ENCODE data around the gene ACOX2.

ACOX2 gene

GRCh38 chr3:58536501-58537411, at the start of gene ACOX2:
Gene ACOX2, minus strand, starts transcription at chr3:58537190. Its CDS starts 2,084 bp downstream, at chr3:58535106.
- DNase-seq, result no peak

GRCh38 chr3:58585994-58586393, 49.0 kb upstream of the ACOX2 start:
- DNase-seq, result no peak

- peak; percentile 33 for DNase-seq
These were observed 48.2 kb upstream of the ACOX2 start for GRCh38 chr3:58585005-58585786.

- DNase-seq, result no peak
These were observed 47.7 kb upstream of the ACOX2 start for GRCh38 chr3:58584690-58585004.

- DNase-seq, result no peak
These were observed 44.5 kb upstream of the ACOX2 start for GRCh38 chr3:58581328-58582091.

GRCh38 chr3:58580826-58581327, 43.9 kb upstream of the ACOX2 start:
- no peak for DNase-seq

GRCh38 chr3:58578873-58579272, 41.9 kb upstream of the ACOX2 start:
- no peak for DNase-seq

- no peak for DNase-seq
These were observed 40.4 kb upstream of the ACOX2 start, which contains the start of gene FAM107A for GRCh38 chr3:58577269-58577821. Gene FAM107A, minus strand, starts transcription at chr3:58577391. Its CDS starts 7,531 bp downstream, at chr3:58569860.

GRCh38 chr3:58576716-58577115, 39.7 kb upstream of the ACOX2 start:
- no peak for DNase-seq

GRCh38 chr3:58575971-58576652, 39.1 kb upstream of the ACOX2 start:
- no peak for DNase-seq

- no peak for DNase-seq
These were observed 37.7 kb upstream of the ACOX2 start for GRCh38 chr3:58574682-58575081.

- DNase-seq, result no peak
These were observed 37.1 kb upstream of the ACOX2 start for GRCh38 chr3:58574106-58574505.

- DNase-seq, result no peak
These were observed 36.6 kb upstream of the ACOX2 start for GRCh38 chr3:58573640-58574039.

- DNase-seq, result no peak
These were observed 35.7 kb upstream of the ACOX2 start for GRCh38 chr3:58572634-58573230.

- DNase-seq, result no peak
These were observed 35.1 kb upstream of the ACOX2 start for GRCh38 chr3:58572013-58572633.

GRCh38 chr3:58570851-58571250, 33.9 kb upstream of the ACOX2 start:
- DNase-seq, result no peak

GRCh38 chr3:58569287-58570001, 32.5 kb upstream of the ACOX2 start:
- no peak for DNase-seq

GRCh38 chr3:58568572-58569286, 31.7 kb upstream of the ACOX2 start:
- peak; percentile 50 for DNase-seq

GRCh38 chr3:58567251-58567515, 30.2 kb upstream of the ACOX2 start:
- DNase-seq, result no peak
